Calu3 (cell line): ENCODE data around the gene GRXCR1. TPM values are rescaled to one million over a fixed set of nuclear protein-coding genes. Genes with fewer than 3 reads are reported as not detected.

Experiments used
- BruUV-seq: library from RNA; stranded (reverse); fragments of 400-500 nt; replicated peaks from 2 replicates; lab custom pipeline; 2021; lab: Mats Ljungman, UMichigan
- CTCF ChIA-PET: fragments of 300-600 bp; sonication (Branson Sonifier 250); formaldehyde crosslinking; loops from one replicate; lab custom pipeline; 2022; ENCODE audit warnings: antibody characterized with exemption; lab: Charles Lee
- DNase-seq: peaks from one replicate; pipeline ENCODE4 v3.0.0; 2022
- H3K27ac Mint-ChIP-seq: one replicate; pipeline ENCODE4 v1.8.0; 2022; ENCODE audit warnings: mixed read lengths; ENCODE audit not compliant: unreplicated experiment
- H3K27me3 Mint-ChIP-seq: one replicate; pipeline ENCODE4 v1.8.0; 2022; ENCODE audit warnings: mixed read lengths; ENCODE audit not compliant: unreplicated experiment
- H3K36me3 Mint-ChIP-seq: one replicate; pipeline ENCODE4 v1.8.0; 2022; ENCODE audit warnings: mild to moderate bottlenecking, moderate library complexity, mixed read lengths; ENCODE audit not compliant: insufficient read depth, unreplicated experiment
- H3K4me1 Mint-ChIP-seq: one replicate; pipeline ENCODE4 v1.8.0; 2022; ENCODE audit warnings: mild to moderate bottlenecking, low read depth, mixed read lengths; ENCODE audit not compliant: unreplicated experiment
- H3K4me3 Mint-ChIP-seq: one replicate; pipeline ENCODE4 v1.8.0; 2022; ENCODE audit warnings: mild to moderate bottlenecking, low read depth, moderate library complexity, mixed read lengths; ENCODE audit not compliant: unreplicated experiment
- H3K9me3 Mint-ChIP-seq: one replicate; pipeline ENCODE4 v1.8.0; 2022; ENCODE audit warnings: low read depth, mixed read lengths; ENCODE audit not compliant: unreplicated experiment
- CTCF ChIP-seq: fragments of 200-600 bp; IDR thresholded peaks from one replicate; pipeline ENCODE4 v1.8.0; 2022; ENCODE audit warnings: antibody characterized with exemption; ENCODE audit not compliant: unreplicated experiment
- intact Hi-C: fragments of 100-400 bp; cut with micrococcal nuclease; formaldehyde crosslinking; loops from one replicate; pipeline ENCODE4 v1.10.0; 2022; ENCODE audit not compliant: unreplicated experiment
- total RNA-seq: library from RNA; stranded (reverse); gene quantifications from 2 replicates; pipeline ENCODE4 v1.2.3, GENCODE V29; 2022

Gene GRXCR1
- total RNA-seq, 1 experiment from 2014 or later, result not detected

- no peak for DNase-seq
- intact Hi-C loops, result no loop called here
- Mint-ChIP-seq H3K27me3 (no peaks in the 10 kb centered on the region), H3K36me3 (no peaks in the 10 kb centered on the region), H3K27ac (no peak overlapping the region), H3K4me3 (no peak overlapping the region), H3K9me3 (peaks cover 6% of the 10 kb centered on the region), H3K4me1 (no peaks in the 10 kb centered on the region)
- BruUV-seq, result no TSS peak
- CTCF ChIA-PET, result no interaction called here
- no peak for TF ChIP-seq CTCF
These were observed 156.8 kb downstream of the GRXCR1 start for GRCh38 chr4:43049326-43049725.

GRCh38 chr4:43066415-43066814, 173.9 kb downstream of the GRXCR1 start:
- no TSS peak for BruUV-seq
- no peaks in the 10 kb centered on the region for H3K4me1 Mint-ChIP-seq
- no peaks in the 10 kb centered on the region for H3K27me3 Mint-ChIP-seq
- CTCF ChIA-PET, result no interaction called here
- H3K36me3 Mint-ChIP-seq, result no peaks in the 10 kb centered on the region
- no peak overlapping the region for H3K4me3 Mint-ChIP-seq
- intact Hi-C loops, result no loop called here
- peaks cover 3% of the 10 kb centered on the region for H3K9me3 Mint-ChIP-seq
- H3K27ac Mint-ChIP-seq, result no peak overlapping the region
- no peak for DNase-seq
- no peak for TF ChIP-seq CTCF

GRCh38 chr4:43071069-43071468, 178.6 kb downstream of the GRXCR1 start:
- no TSS peak for BruUV-seq
- Mint-ChIP-seq H3K36me3 (no peaks in the 10 kb centered on the region), H3K4me3 (no peak overlapping the region), H3K27me3 (no peaks in the 10 kb centered on the region), H3K4me1 (no peaks in the 10 kb centered on the region), H3K9me3 (peaks cover 7% of the 10 kb centered on the region), H3K27ac (no peak overlapping the region)
- intact Hi-C loops, result no loop called here
- no peak for DNase-seq
- CTCF ChIA-PET, result no interaction called here
- TF ChIP-seq CTCF, result no peak

Other genes starting within 250 kb of the GRXCR1 start
- gene ATP8A1, start 235.6 kb upstream of the GRXCR1 start, total RNA-seq, result 0.73 and 0.76 TPM in 2 replicates